NOMO-1 treated with dmso at 0.1 percent for 144 hours (cell line): ENCODE measurements around the gene TOP3A.
A peak's percentile ranks its signal among the peaks of the same experiment; 100 is the strongest.
"Not testable (repeated sequence)": the region's sequence is repeated elsewhere in the genome, so short reads cannot be mapped to it uniquely, and the experiment has no call there.

Experiments
- DNase-seq: peaks from one replicate; lab custom pipeline; 2025; ENCODE audit not compliant: unreplicated experiment; lab: John Stamatoyannopoulos, UW

TOP3A gene

GRCh38 chr17:18324140-18325050 lies 9.6 kb upstream of the TOP3A start:
- no peak for DNase-seq

GRCh38 chr17:18323507-18324139 lies 8.8 kb upstream of the TOP3A start:
- no peak for DNase-seq

- DNase-seq = no peak
Observed at GRCh38 chr17:18323007-18323406, 8.2 kb upstream of the TOP3A start.

- no peak for DNase-seq
Observed at GRCh38 chr17:18322522-18322921, 7.7 kb upstream of the TOP3A start.

- no peak for DNase-seq
Observed at GRCh38 chr17:18321309-18321708, 6.5 kb upstream of the TOP3A start.

GRCh38 chr17:18320301-18320700 lies 5.5 kb upstream of the TOP3A start:
- no peak for DNase-seq

- DNase-seq = no peak
Observed at GRCh38 chr17:18319604-18320256, 4.9 kb upstream of the TOP3A start.

- no peak for DNase-seq
Observed at GRCh38 chr17:18318771-18319450, 4.1 kb upstream of the TOP3A start.

GRCh38 chr17:18318117-18318516 lies 3.3 kb upstream of the TOP3A start:
- DNase-seq = no peak

- DNase-seq = no peak
Observed at GRCh38 chr17:18315961-18316360, 1.2 kb upstream of the TOP3A start.

GRCh38 chr17:18315562-18315922 lies 748 bp upstream of the TOP3A start:
- peak; percentile 56 for DNase-seq

- DNase-seq = no peak
Observed at GRCh38 chr17:18314059-18314730, 599 bp downstream of the TOP3A start.

GRCh38 chr17:18309202-18309601 lies 5.6 kb downstream of the TOP3A start:
- no peak for DNase-seq

GRCh38 chr17:18303206-18303605 lies 11.6 kb downstream of the TOP3A start:
- DNase-seq = not testable (repeated sequence)

GRCh38 chr17:18300725-18301480 lies 13.9 kb downstream of the TOP3A start:
- peak; percentile 25 for DNase-seq

- DNase-seq = not testable (repeated sequence)
Observed at GRCh38 chr17:18298061-18298460, 16.7 kb downstream of the TOP3A start.

GRCh38 chr17:18291718-18292540 lies 22.9 kb downstream of the TOP3A start:
- no peak for DNase-seq

GRCh38 chr17:18285296-18285695 lies 29.5 kb downstream of the TOP3A start:
- no peak for DNase-seq

- no peak for DNase-seq
Observed at GRCh38 chr17:18281788-18282187, 33.0 kb downstream of the TOP3A start.
